ENCODE data around the gene RBPJ.
"Not testable (repeated sequence)": the region's sequence is repeated elsewhere in the genome, so short reads cannot be mapped to it uniquely, and the experiment has no call there.

Gene RBPJ

GRCh38 chr4:26343038-26343398, 22.2 kb downstream of the RBPJ start:
- no peak for DNase-seq

DNA sequence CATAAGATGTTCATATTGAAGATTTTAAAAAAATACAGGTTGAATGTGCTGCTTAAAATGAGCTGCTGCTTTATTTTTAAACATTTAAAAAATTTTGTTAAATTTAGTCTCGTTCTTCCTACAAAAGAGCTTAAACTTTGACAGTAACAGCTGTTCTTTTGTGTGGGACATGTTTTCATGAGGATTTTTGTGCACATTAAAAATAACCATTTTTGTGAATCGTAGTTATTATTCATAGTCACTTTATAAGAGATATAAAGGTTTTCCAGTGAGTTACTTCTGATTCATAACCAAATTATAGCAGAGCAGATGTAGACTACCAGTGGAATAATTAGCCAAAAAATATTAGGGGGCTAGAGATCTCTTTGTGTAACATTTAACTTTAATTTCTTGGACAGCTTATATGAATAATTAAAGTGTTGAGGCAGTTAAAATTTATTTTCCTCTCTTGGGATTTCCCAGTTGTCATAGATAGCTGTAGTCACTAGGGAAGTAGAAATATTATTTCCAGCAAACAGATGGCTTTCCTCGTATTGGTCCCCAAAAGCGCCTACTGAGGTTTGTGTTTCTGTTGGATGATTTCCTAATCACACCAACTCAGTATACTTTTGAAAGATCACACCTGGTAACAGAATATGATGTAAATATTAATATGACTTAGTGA, 24.2 kb downstream of the RBPJ start:
- no peak for DNase-seq

DNA sequence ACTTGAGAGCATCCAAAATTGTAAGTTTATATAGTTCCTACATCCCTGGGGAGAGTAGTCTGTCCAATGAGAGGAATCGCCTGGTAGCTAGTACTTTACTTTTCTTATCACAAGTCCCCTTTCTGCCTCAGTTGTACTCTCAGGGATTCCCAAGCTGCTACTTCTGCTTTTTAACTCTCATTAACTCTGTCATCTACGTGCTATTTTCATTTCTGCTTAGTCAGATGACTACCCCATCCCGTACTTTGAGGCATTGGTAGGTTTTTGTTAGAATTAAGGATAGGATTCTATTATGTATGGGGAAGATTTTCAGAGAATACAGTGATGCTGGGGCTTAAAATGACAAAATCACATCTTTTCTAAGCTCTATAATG, 24.7 kb downstream of the RBPJ start:
- no peak for DNase-seq

- DNase-seq, result no peak
These were observed 25.4 kb downstream of the RBPJ start for GRCh38 chr4:26346203-26346620.

GRCh38 chr4:26349496-26349895, 28.7 kb downstream of the RBPJ start:
- DNase-seq, result no peak

GRCh38 chr4:26351685-26352084, 30.9 kb downstream of the RBPJ start:
- no peak for DNase-seq

GRCh38 chr4:26354491-26354890, 33.7 kb downstream of the RBPJ start:
- no peak for DNase-seq

GRCh38 chr4:26355392-26356052, 34.7 kb downstream of the RBPJ start:
- DNase-seq, result no peak

DNA sequence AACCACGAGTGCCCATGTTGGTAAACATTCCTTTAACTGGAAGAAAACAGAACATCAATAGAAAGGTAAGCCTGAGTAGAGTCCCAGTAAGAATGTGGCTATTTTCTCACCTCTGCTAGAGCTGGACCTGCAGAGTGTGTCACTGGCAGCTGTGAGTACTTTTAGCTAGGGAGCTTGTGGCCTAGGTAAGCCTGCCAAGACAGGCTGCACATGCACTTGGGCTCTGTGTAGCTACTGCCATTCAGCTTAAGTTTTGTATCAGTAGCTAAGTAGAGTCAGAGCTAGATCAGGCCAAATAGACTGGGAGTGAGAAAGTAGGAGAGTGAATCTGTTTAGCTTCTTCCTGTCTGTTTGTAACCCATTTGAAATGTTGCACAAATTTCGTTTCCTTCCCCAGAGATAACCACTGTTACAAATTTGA, 35.3 kb downstream of the RBPJ start:
- no peak for DNase-seq

DNA sequence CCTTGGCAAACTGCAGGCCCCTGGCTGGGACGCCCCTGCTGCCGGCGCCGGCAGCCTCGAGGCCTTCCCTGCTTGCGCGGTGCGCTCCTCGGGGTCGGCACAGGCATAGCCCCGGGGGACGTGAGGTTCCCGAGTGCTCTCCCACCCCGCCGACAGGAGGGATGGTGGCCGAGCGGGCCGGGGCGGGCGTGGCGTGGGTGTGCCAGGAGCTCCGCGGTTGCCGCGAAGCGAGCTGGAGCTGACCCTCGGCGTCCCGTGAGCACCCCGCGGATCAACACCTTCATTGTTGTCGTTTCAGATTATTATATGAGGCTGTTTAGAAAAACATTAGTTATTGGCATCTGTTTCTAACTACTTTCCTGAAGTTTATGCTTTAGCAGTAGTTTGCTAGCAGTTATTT, 38.7 kb downstream of the RBPJ start:
- DNase-seq, result not testable (repeated sequence)

DNA sequence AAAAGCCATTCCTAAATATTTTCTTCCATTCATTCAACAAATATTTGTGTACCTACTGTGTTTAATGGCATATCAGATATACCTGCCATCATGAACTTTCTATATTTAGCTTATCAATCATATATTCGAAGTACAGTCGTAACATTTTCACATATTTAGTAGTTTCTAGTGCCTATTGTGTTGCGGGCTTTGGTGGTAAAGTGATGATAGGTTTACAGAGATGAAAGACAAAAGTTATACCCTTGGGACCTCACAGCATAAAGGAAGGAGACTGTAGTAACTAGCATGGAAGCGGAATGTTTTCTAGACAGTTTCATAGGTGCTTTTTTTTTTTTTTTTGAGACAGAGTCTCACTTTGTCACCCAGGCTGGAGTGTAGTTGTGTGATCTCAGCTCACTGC, 39.5 kb downstream of the RBPJ start:
- no peak for DNase-seq

DNA sequence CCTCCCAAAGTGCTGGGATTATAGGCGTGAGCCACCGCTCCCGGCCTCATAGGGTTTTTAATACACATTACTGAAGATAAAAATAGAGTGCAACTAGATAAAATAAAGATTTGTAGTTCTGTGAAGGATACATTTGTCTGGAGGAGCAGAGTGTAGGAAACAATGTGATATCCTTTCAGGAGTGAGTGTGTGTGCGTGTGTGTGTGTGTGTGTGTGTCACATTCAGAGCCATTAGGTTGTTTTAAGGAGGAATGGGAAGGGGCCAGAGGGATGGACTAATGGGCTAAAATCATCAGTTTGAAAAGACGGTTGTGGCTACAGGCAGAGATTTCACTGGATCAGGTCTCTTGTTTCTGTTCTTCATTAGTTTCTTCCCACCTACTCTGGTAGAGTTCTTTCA, 40.0 kb downstream of the RBPJ start:
- DNase-seq, result no peak

GRCh38 chr4:26361297-26361696, 40.5 kb downstream of the RBPJ start:
- no peak for DNase-seq

- no peak for DNase-seq
These were observed 42.1 kb downstream of the RBPJ start for GRCh38 chr4:26362745-26363439.

GRCh38 chr4:26365537-26366150, 44.8 kb downstream of the RBPJ start:
- no peak for DNase-seq

DNA sequence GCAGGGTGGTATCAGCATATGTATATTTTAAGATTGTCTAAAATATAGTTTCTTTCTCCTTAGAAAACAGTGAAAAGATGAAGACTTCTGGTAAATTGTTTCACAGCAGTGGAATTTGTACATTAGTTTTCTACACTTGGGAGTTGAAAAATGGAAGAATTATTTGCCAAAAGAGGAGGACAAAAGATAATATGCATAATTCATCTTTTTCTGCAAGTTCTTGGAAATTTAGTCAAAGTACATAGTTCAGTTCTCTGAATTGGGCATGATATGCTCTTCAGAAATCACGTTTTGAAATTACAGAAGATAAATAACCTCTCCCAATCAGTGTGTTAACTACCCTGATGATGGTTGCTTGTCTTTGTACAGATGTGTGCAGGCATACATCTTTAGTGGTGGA, 47.0 kb downstream of the RBPJ start:
- no peak for DNase-seq

DNA sequence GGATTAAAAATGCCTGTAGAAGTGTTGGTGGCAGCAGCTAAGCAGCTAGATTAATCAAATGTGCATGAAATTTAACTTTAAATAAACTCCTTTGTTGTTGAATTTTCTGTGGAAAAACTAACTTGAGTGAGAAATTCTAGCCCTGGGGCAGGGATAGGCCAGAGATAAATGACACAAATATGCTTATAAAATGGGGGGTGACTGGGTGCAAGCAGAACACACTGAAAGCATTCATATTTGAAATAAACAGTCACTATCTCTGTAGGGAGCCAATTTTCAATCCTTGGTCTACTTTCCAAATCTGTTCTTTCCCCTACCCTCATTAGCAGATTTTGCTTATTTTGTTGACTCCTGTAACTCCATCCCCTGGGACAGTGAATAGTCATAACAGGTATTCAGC, 47.9 kb downstream of the RBPJ start:
- no peak for DNase-seq

DNA sequence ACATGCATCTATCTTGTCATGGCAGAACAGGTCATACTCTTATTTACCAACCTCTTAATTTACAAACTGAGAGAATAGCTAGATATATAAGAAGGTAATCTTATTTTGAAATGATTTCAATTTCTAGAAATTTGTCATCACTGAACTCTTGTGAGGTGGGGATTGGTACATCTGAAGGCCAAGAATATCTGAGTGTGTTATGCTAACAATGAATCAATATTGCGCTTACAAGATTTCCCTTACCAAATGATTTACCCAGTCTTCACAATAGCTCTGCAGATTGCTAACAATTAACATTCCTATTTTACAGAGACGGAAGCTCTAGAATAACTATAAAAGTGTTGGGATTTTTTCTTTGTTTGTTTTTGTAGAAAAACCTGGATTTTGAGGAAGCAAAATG, 48.3 kb downstream of the RBPJ start:
- no peak for DNase-seq

- no peak for DNase-seq
These were observed 48.8 kb downstream of the RBPJ start for GRCh38 chr4:26369581-26369980.

DNA sequence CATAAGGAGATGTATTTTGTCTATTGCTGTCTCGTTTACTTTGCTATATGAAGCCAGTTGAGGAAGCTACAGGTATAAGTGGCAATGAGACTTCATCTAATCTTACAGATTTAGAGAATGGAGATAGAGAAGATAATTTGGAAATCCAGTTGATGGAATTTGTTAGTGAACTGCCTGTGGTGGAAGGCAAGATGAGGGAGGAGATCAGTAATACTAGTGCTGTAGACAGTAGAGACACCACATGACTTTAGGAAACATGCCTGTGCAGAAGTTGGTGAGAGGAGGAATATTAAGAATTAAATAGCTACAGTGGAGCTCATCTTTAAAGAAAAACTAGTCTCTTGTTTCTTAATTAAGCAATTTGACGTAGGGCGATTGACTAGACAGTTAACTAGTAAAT, 51.3 kb downstream of the RBPJ start:
- DNase-seq, result no peak

GRCh38 chr4:26372525-26373172, 51.8 kb downstream of the RBPJ start:
- peak; percentile 41 to 45 for DNase-seq

DNA sequence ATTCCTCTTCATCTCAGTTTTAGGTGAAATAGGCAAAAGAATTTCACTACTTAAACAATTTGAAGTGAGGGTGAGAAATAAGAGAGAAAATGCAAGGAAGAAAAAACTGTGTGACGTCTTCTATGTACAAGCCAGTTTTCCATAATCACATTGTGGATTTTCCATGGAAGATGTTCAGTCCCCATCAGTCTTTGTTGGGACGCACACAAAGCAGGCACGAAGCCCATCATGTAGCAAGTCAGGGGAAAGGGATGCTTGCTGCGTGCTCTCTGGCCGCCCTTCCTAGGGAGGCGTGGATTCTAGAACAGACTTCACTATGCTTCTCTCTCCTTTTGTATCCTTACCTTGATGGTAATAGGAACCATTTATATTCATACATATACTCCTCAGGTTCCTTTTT, 54.7 kb downstream of the RBPJ start:
- DNase-seq, result no peak
